IPS DF 6.9 (cell line): ENCODE results near the gene KLRD1.

Experiments used
- DNase-seq: peaks from one replicate; pipeline ENCODE4 v3.0.0-alpha.2; 2013; ENCODE audit warnings: low read depth, low spot score
- H3K27ac ChIP-seq: one replicate; pipeline ENCODE4 v1.5.1; 2013; ENCODE audit warnings: low read length, control low read depth
- H3K27me3 ChIP-seq: 2 replicates; pipeline ENCODE4 v1.6.1; 2013; ENCODE audit warnings: mild to moderate bottlenecking, low read length; ENCODE audit not compliant: control insufficient read depth, insufficient read depth
- H3K36me3 ChIP-seq: 2 replicates; pipeline ENCODE4 v1.6.1; 2013; ENCODE audit warnings: low read length; ENCODE audit not compliant: control insufficient read depth, insufficient read depth
- H3K4me1 ChIP-seq: 2 replicates; pipeline ENCODE4 v1.6.1; 2013; ENCODE audit warnings: low read length; ENCODE audit not compliant: control insufficient read depth, insufficient read depth
- H3K4me3 ChIP-seq: 2 replicates; pipeline ENCODE4 v1.5.1; 2013; ENCODE audit warnings: mild to moderate bottlenecking, low read length
- H3K9me3 ChIP-seq: 2 replicates; pipeline ENCODE4 v1.6.1; 2013; ENCODE audit warnings: low read length, inconsistent platforms; ENCODE audit not compliant: control insufficient read depth, insufficient read depth
- WGBS: extraction: QIAGEN DNeasy Blood & Tissue Kit; methylation state at CpG from one replicate; pipeline ENCODE4 v1.1.7; 2013; ENCODE audit warnings: mixed read lengths, missing lambda C conversion rate; ENCODE audit not compliant: insufficient read length, insufficient coverage; 5-methylcytosine and 5-hydroxymethylcytosine counted together

The KLRD1 gene

GRCh38 chr12:10361084-10361483, 53.4 kb downstream of the KLRD1 start:
- no CpG with 5 or more reads among the region's 4 CpGs for WGBS
- Histone ChIP-seq H3K27ac (no peak overlapping the region), H3K36me3 (no peaks in the 10 kb centered on the region), H3K9me3 (no peaks in the 10 kb centered on the region), H3K27me3 (no peaks in the 10 kb centered on the region), H3K4me3 (no peak overlapping the region), H3K4me1 (peaks cover 9% of the 10 kb centered on the region; the same call in 1 of the 2 replicates)
- peak; percentile 52 for DNase-seq

- H3K9me3 ChIP-seq: no peaks in the 10 kb centered on the region
- peaks cover 9% of the 10 kb centered on the region; the same call in 1 of the 2 replicates for H3K4me1 ChIP-seq
- no peaks in the 10 kb centered on the region for H3K36me3 ChIP-seq
- H3K4me3 ChIP-seq: no peak overlapping the region
- DNase-seq: no peak
- H3K27ac ChIP-seq: no peak overlapping the region
- WGBS: no CpG with 5 or more reads among the region's 4 CpGs
- no peaks in the 10 kb centered on the region for H3K27me3 ChIP-seq
Measured at GRCh38 chr12:10361622-10362021, 54.0 kb downstream of the KLRD1 start.

GRCh38 chr12:10362325-10362724, 54.7 kb downstream of the KLRD1 start:
- Histone ChIP-seq H3K27ac (no peak overlapping the region), H3K4me1 (peaks cover 9% of the 10 kb centered on the region; the same call in 1 of the 2 replicates), H3K27me3 (no peaks in the 10 kb centered on the region), H3K9me3 (no peaks in the 10 kb centered on the region), H3K36me3 (no peaks in the 10 kb centered on the region), H3K4me3 (no peak overlapping the region)
- DNase-seq: no peak
- WGBS: no CpG with 5 or more reads among the region's 3 CpGs

- Histone ChIP-seq H3K27ac (no peak overlapping the region), H3K9me3 (no peaks in the 10 kb centered on the region), H3K36me3 (no peaks in the 10 kb centered on the region; the same call in 1 of the 2 replicates), H3K4me1 (peaks cover 9% of the 10 kb centered on the region; the same call in 1 of the 2 replicates), H3K27me3 (no peaks in the 10 kb centered on the region), H3K4me3 (no peak overlapping the region)
- DNase-seq: no peak
- no CpG with 5 or more reads among the region's 9 CpGs for WGBS
Measured at GRCh38 chr12:10362828-10363657, 55.4 kb downstream of the KLRD1 start.

GRCh38 chr12:10363658-10363913, 55.9 kb downstream of the KLRD1 start:
- Histone ChIP-seq H3K27ac (no peak overlapping the region), H3K27me3 (no peaks in the 10 kb centered on the region), H3K4me3 (no peak overlapping the region), H3K9me3 (no peaks in the 10 kb centered on the region), H3K4me1 (peaks cover 9% of the 10 kb centered on the region; the same call in 1 of the 2 replicates), H3K36me3 (no peaks in the 10 kb centered on the region; the same call in 1 of the 2 replicates)
- no CpG with 5 or more reads among the region's 5 CpGs for WGBS
- no peak for DNase-seq

- H3K36me3 ChIP-seq: no peaks in the 10 kb centered on the region; the same call in 1 of the 2 replicates
- peak overlapping the region; percentile 41; the same call in 1 of the 2 replicates for H3K4me3 ChIP-seq
- no peak overlapping the region for H3K27ac ChIP-seq
- H3K9me3 ChIP-seq: no peaks in the 10 kb centered on the region
- H3K27me3 ChIP-seq: no peaks in the 10 kb centered on the region
- WGBS: no CpG with 5 or more reads among the region's 19 CpGs
- peaks cover 9% of the 10 kb centered on the region; the same call in 1 of the 2 replicates for H3K4me1 ChIP-seq
- no peak for DNase-seq
Measured at GRCh38 chr12:10363914-10364814, 56.5 kb downstream of the KLRD1 start.

- Histone ChIP-seq H3K27me3 (no peaks in the 10 kb centered on the region), H3K4me1 (peaks cover 9% of the 10 kb centered on the region; the same call in 1 of the 2 replicates), H3K4me3 (peak overlapping the region; percentile 41; the same call in 1 of the 2 replicates), H3K36me3 (no peaks in the 10 kb centered on the region; the same call in 1 of the 2 replicates), H3K9me3 (no peaks in the 10 kb centered on the region), H3K27ac (no peak overlapping the region)
- DNase-seq: peak; percentile 45
- no CpG with 5 or more reads among the region's 15 CpGs for WGBS
Measured at GRCh38 chr12:10364815-10365622, 57.3 kb downstream of the KLRD1 start.

GRCh38 chr12:10365696-10366405, 58.2 kb downstream of the KLRD1 start:
- Histone ChIP-seq H3K9me3 (no peaks in the 10 kb centered on the region), H3K36me3 (no peaks in the 10 kb centered on the region; the same call in 1 of the 2 replicates), H3K27ac (no peak overlapping the region), H3K4me3 (no peak overlapping the region), H3K4me1 (peaks cover 7% of the 10 kb centered on the region), H3K27me3 (no peaks in the 10 kb centered on the region)
- DNase-seq: no peak
- no CpG with 5 or more reads among the region's 6 CpGs for WGBS

- no peak for DNase-seq
- no peak overlapping the region for H3K4me3 ChIP-seq
- no peaks in the 10 kb centered on the region; the same call in 1 of the 2 replicates for H3K36me3 ChIP-seq
- no peaks in the 10 kb centered on the region for H3K27me3 ChIP-seq
- no peak overlapping the region for H3K27ac ChIP-seq
- peaks cover 7% of the 10 kb centered on the region for H3K4me1 ChIP-seq
- H3K9me3 ChIP-seq: no peaks in the 10 kb centered on the region
Measured at GRCh38 chr12:10366875-10367274, 59.2 kb downstream of the KLRD1 start.
